NCI-H748 treated with DMSO at 0.1 percent for 48 hours (cell line): ENCODE results near the gene AFAP1.

Experiments used
- DNase-seq: peaks from one replicate; lab custom pipeline; 2025; lab: John Stamatoyannopoulos, UW

The AFAP1 gene

DNA sequence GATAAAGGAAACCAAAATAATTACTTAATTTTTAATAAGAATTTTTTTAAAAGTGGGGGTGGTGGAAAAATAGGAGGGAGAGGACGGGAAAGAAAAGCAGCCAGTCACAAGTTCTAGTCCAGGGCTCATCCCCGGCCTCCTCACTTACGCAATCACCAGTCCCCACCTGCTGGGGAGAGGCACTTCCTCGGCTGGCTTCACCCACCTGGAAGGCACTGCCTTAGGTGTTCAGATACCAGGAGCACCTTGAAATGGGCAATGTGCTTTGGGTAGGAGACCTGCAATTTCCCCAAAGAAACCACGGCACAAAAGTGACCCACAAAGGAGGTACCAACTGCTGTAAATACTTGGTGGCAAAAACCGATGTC, 23.8 kb downstream of the AFAP1 start:
- DNase-seq, result no peak

DNA sequence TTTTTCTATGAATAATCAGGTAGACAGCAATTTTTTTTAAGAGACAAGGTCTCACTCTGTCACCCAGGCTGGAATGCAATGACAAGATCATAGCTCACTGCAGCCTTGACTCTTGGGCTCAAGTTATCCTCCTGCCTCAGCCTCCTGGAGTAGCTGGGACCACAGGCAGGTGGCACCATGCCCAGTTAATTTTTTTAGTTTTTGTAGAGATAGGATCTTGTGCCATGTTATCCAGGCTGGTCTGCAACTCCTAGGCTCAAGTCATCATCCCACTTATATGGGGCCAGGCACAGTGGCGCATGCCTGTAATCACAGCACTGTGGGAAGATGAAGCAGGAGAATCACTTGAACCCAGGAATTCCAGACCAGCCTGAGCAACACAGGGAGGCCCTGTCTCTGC, 26.8 kb downstream of the AFAP1 start:
- DNase-seq, result no peak

GRCh38 chr4:7910952-7911578, 28.6 kb downstream of the AFAP1 start:
- DNase-seq, result no peak

DNA sequence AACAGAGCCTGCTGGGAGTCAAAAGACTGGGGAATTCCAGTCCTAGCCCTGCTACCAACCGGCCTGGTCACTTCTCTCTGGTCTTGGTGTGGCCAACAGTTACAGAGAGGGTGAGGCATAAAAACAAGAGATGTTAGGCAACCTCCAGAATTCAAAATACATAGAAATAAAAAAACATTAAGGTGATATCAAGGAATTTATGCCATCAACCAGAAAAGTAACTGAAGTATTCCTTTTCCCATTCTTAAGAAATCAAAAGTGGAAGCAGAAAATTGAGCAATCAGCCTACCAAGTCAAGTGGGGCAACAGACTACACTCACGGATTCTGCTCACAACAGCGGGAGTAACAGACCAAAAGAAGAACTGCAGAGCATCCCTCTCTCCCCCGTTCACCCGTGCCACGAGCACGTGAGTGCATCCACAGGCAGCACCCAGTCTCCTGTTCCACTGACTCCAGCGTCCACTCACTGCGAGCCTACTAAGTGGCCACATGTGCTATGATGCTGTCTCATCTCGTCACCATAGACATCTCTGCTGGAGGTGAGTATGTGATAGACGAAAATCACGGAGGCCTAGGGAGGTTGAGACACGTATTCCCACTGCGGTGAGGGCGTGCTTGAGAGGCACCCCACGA, 29.3 kb downstream of the AFAP1 start:
- no peak for DNase-seq

DNA sequence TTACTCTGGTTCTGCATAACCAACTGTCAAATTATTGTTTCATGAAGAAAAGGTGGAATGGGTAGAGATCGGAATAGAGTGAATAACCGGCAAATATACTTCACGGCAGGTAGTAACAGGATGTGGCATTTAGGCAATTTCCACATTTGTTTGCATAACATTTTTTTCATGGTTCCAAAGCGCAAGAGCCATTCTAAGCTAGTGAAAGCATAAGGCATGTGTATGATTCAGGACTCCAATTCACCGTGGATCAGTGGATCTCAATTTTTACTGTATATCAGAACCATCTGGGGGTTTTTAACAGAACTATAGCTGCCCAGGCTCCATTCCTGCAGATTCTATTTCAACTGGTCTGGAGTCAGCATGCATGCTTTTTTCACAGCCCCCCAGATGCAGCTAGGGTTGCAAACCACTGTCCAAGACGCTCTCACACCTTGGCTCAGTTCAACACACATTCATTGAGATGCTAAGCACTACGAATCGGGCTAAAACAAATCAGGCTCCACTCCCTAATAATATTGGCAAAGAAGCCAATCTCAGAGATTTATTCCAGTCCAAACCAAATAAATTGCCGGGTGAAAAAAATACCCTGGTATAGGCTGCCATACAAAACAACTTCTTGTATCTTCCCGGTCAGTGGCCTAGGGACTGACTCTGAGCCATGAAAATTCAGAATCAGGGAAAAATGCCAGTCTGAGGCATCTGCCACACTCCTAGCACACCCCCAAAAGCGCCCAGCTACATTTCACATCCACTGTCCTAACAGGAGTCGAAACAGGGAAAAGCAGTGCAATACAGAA, 30.0 kb downstream of the AFAP1 start:
- no peak for DNase-seq

- no peak for DNase-seq
Measured at GRCh38 chr4:7908668-7909067, 31.0 kb downstream of the AFAP1 start.

- no peak for DNase-seq
Measured at GRCh38 chr4:7907142-7907541, 32.5 kb downstream of the AFAP1 start.

DNA sequence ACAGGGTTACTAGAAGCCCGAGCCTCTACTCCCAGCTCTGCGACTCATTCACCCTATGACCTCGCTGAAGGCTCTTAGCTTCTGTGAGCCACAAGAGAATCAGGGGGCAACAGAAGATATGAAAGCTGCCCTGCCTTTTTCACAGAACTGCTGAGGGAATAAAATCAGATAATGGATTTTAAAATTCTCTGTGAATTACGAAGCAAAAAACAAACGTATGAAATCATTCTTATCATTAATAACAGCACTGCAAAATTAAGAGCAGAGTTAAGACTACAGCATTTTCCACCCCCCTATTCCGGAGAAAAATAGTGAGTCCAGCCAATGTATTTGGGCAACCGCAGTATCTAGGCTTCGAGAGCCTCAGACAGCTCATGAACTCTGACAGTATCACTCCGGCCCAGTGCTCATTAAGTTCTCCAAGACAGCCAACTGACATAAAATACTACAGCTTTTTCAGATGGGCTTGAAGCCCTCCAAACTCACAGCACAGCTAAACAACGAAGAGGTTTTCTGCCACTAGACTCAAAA, 33.4 kb downstream of the AFAP1 start:
- no peak for DNase-seq

GRCh38 chr4:7904952-7905915, 34.4 kb downstream of the AFAP1 start:
- no peak for DNase-seq

- no peak for DNase-seq
Measured at GRCh38 chr4:7903791-7904516, 35.7 kb downstream of the AFAP1 start.

- no peak for DNase-seq
Measured at GRCh38 chr4:7902826-7903225, 36.8 kb downstream of the AFAP1 start.

DNA sequence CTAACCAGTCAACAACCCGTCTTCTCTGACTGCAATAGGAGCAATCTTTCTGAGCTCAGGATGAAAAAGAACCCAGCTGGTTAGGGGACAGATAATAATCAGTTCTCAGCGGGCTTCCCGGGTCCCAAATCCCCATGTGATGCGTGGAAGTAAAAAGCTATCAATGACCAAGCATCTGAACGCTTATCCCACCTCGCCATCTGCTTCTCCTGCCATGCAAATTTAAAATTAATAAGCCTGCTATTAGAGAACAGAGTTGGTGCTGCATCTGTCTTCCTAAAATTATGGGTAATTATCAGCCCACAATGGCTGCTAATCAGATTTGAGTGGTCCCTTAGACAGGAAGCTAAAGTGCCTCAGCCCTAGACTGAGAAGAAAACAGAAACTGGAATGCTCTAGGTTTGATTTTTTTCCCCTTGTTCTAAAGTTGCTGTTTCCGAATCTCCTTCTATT, 37.5 kb downstream of the AFAP1 start:
- peak; percentile 53 for DNase-seq

- DNase-seq, result peak; percentile 28
Measured at GRCh38 chr4:7901311-7901885, 38.3 kb downstream of the AFAP1 start.

DNA sequence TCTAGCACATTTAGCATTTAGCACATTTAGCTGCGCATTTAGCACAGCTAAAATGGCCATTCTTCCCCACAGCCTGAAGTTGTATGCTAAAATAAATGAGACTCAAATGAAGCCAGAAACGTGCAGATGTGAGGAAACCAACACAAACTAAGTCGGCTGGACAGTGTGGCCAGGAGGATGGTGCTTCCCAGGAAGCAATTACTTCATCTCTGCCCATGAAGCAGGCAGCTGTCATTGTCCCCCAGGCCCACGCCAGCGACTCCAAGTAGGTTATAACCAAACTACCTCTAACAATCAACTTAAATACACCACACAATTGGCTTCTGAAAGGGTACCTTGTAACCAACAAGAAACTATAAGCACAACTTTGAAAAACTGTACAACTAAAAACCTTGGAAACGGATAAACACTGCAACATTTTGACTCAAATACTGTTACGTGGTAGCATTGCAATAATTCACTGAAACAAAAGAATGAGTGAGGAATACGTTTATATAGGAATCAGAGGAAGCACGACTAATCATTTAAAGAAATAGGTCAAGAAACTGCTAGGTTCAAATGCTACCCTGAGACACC, 39.2 kb downstream of the AFAP1 start:
- DNase-seq, result no peak

DNA sequence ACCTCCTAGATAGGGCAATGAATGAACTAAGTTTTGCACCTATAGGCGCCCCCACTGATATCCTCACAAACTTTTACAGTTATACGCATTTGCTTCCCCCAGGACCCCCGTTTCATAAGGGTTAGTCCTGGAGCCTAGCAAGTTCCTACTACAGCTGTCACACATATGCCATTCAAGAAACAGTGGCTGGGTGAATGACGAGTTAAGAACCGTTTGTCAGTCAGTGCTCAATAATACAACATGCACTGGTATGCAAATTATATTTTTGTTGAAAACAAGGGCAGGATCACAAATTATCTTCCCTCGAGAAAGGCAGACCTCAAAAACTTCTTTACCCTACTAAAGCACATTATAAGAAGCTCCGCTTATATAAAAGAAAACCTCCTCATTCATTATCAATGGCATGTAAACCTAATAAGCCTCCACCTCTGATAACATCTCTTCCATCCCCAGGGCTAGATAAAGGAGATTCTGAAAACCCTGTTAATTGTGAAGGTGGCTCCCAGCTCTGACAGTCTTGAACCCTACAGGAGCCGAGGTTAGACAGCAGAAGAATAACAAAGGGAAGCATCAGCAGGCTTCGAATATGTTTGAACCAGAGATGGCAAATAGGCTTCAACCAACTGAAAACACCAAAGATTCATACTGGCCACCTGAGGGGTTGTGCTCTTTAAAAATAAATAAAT, 40.3 kb downstream of the AFAP1 start:
- DNase-seq, result no peak

DNA sequence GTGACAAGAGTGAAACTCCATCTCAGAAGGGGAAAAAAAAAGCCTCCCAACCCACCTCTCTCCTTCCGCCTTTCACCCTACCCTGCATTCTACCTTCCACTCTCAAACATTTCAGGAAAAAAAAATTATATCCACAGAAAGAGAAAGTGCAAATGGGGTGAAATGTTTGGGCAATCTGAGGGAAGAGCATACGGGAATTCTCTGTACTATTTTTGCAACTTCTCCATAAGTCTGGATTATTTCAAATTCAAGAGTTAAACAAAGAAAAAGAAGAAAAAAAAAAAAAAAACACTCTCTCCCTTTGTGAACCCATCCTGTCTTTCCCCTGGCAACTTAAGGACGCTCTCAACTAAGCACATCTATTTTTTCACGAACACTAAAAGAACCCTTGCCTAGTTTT, 41.3 kb downstream of the AFAP1 start:
- no peak for DNase-seq

- DNase-seq, result no peak
Measured at GRCh38 chr4:7897811-7898210, 41.9 kb downstream of the AFAP1 start.

DNA sequence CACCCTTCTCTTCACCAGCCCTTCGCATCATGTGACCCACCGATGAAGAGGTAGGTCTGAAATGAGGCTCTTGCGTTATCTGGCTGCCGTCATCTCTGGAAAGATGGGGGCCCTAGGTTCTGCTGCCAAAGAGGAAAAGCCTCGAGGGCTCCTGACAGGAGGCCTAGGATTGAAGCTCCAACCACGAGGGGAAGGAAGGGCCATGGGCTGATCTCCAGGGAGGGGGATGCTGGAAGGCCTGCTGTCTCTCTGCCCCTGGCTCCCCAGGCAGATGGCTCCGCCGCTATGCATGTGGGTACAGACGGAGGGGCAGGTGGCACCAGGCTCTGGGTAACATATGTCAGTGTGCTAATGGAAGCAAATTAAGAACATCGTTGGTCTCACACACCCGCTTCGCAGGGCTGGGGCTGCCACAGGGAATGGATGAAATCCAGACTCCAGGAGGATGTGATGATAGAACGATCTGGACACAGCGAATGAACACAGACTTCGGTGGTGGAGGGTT, 44.9 kb downstream of the AFAP1 start:
- DNase-seq, result no peak

DNA sequence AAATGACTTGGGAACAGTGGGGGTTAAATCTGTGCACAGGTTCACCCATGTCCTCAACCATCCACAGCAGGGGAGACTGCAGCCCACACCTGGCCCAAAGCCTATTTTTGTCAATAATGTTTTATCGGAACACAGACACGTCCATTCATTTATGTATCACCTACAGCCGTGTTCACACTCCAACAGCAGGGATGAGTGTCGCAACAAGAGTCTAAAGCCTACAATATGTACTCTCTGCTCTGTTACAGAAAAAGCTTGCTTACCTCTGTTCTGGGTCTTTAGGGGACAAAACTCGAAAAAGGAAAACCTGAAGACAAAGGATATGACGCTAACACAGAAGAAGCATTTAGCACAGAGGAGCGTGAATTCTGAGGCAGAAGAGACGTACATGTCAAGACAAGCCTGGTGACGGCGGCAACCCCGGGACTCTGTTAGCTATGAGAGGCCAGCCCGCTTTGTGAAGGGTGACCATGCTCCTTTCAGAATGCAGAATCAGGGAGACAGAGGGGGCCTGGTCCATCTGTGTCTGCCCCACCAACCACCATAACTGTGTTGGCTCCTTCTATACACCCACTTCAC, 45.5 kb downstream of the AFAP1 start:
- no peak for DNase-seq
